ENCODE results near the gene LCN10. TPM values are rescaled to one million over a fixed set of nuclear protein-coding genes. Genes with fewer than 3 reads are reported as not detected.

LCN10 gene
- total RNA-seq, 3 donors from 2014 or later (not counting 1 experiment from before 2014, with no cell fraction given), result not detected

- intact Hi-C loops (cut with micrococcal nuclease), result no loop called here
- peaks cover 0 to 10% of the 10 kb centered on the region in 2 donors for H3K27me3 Mint-ChIP-seq (ENCODE audit: low read depth in 2 of 2)
- no peak for ATAC-seq
- no peaks in the 10 kb centered on the region for H3K36me3 Mint-ChIP-seq
- Histone ChIP-seq H3K27ac (ENCODE audit: low read length) (no peak overlapping the region), H3K27me3 (ENCODE audit: control insufficient read depth, insufficient read depth, low read length) (peaks cover 11% of the 10 kb centered on the region), H3K9me3 (ENCODE audit: control insufficient read depth, insufficient read depth, low read length) (no peaks in the 10 kb centered on the region), H3K4me1 (ENCODE audit: control insufficient read depth, insufficient read depth, low read length) (peaks cover 27% of the 10 kb centered on the region), H3K36me3 (ENCODE audit: control insufficient read depth, insufficient read depth, low read length) (no peaks in the 10 kb centered on the region), H3K4me3 (ENCODE audit: low read length) (no peak overlapping the region)
- DNase-seq, result no peak
- no peak overlapping the region for H3K27ac Mint-ChIP-seq
- H3K4me1 Mint-ChIP-seq, result no peaks in the 10 kb centered on the region
- H3K9me3 Mint-ChIP-seq, result no peaks in the 10 kb centered on the region
- TF ChIP-seq, protein P1, sequence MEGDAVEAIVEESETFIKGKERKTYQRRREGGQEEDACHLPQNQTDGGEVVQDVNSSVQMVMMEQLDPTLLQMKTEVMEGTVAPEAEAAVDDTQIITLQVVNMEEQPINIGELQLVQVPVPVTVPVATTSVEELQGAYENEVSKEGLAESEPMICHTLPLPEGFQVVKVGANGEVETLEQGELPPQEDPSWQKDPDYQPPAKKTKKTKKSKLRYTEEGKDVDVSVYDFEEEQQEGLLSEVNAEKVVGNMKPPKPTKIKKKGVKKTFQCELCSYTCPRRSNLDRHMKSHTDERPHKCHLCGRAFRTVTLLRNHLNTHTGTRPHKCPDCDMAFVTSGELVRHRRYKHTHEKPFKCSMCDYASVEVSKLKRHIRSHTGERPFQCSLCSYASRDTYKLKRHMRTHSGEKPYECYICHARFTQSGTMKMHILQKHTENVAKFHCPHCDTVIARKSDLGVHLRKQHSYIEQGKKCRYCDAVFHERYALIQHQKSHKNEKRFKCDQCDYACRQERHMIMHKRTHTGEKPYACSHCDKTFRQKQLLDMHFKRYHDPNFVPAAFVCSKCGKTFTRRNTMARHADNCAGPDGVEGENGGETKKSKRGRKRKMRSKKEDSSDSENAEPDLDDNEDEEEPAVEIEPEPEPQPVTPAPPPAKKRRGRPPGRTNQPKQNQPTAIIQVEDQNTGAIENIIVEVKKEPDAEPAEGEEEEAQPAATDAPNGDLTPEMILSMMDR (IDR thresholded peaks at IDR 0.05), result no peak
- WGBS (ENCODE audit: insufficient coverage), result 87% methylated on average over 16 of the region's 16 CpGs
- no peak overlapping the region for H3K4me3 Mint-ChIP-seq
These were observed 985 bp upstream of the LCN10 start for GRCh38 chr9:136743639-136744211.

- ATAC-seq (peak in 1 of 3 donors; percentile 48), DNase-seq (peak in 1 of 2 donors; percentile 40)
- Histone ChIP-seq H3K36me3 (ENCODE audit: control insufficient read depth, insufficient read depth, low read length) (no peaks in the 10 kb centered on the region), H3K27ac (ENCODE audit: low read length) (peak overlapping the region; percentile 55), H3K27me3 (ENCODE audit: control insufficient read depth, insufficient read depth, low read length) (peaks cover 11% of the 10 kb centered on the region), H3K9me3 (ENCODE audit: control insufficient read depth, insufficient read depth, low read length) (no peaks in the 10 kb centered on the region), H3K4me1 (ENCODE audit: control insufficient read depth, insufficient read depth, low read length) (peaks cover 23% of the 10 kb centered on the region), H3K4me3 (ENCODE audit: low read length) (peak overlapping the region; percentile 59)
- Mint-ChIP-seq H3K27me3 (ENCODE audit: low read depth in 2 of 2) (peaks cover 0 to 6% of the 10 kb centered on the region in 2 donors), H3K4me1 (no peaks in the 10 kb centered on the region), H3K27ac (no peak overlapping the region), H3K4me3 (no peak overlapping the region), H3K9me3 (no peaks in the 10 kb centered on the region), H3K36me3 (no peaks in the 10 kb centered on the region)
- intact Hi-C loops (cut with micrococcal nuclease), result no loop called here
- WGBS (ENCODE audit: insufficient coverage), result 8% methylated on average over 32 of the region's 32 CpGs
- TF ChIP-seq, protein P1 (IDR thresholded peaks at IDR 0.05), result no peak
These were observed 713 bp downstream of the LCN10 start for GRCh38 chr9:136741883-136742571.

DNA sequence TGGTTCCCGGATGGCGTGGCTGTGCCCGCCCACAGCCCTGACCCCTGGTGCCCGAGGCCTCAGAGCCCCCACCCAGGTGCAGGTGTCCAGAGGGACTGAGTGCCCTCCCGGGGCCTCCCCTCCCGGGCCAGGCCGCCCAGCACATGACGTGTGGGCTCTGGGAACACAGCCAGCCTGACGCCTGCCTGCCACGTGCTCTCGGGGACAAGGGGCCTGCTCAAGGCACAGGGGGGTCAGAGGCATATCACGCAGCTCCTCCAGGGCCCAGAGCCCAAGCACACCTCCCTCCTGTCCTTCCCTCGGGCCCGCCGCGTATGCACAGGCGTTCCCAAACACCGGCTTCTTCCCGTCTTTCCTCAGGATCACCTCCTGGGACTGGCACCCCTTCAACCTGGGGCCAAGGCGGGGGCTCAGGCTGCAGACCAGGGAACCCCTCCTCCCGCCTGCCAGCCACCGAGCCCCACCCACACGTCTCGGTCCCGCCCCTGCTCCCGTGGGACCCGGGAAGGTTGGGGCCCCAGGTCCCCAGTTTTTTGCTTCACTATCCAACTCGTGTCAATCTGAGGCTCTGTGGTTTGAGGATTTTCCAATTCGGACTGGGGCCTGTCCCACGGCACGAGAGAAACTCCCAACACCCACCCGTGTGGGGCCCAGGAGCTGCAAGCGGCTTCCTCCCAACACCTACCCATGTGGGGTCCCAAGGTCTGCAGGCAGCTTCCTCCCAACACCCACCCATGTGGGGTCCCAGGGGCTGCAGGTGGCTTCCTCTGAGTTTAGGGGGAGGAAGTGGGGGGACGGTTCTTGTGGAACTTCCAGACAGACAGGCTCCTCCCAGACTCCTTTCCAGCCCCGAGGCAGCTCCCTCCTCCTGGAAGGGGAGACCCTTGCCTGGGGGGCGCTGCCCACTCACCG is 1.5 kb downstream of the LCN10 start:
- Mint-ChIP-seq H3K4me3 (no peak overlapping the region), H3K27ac (no peak overlapping the region), H3K27me3 (ENCODE audit: low read depth in 2 of 2) (peaks cover 0 to 6% of the 10 kb centered on the region in 2 donors), H3K4me1 (no peaks in the 10 kb centered on the region), H3K9me3 (no peaks in the 10 kb centered on the region), H3K36me3 (no peaks in the 10 kb centered on the region)
- TF ChIP-seq, protein P1 (IDR thresholded peaks at IDR 0.05), result no peak
- ATAC-seq (no peak), DNase-seq (no peak)
- WGBS (ENCODE audit: insufficient coverage), result 26% methylated on average over 36 of the region's 37 CpGs
- intact Hi-C loops (cut with micrococcal nuclease), result no loop called here
- Histone ChIP-seq H3K36me3 (ENCODE audit: control insufficient read depth, insufficient read depth, low read length) (no peaks in the 10 kb centered on the region), H3K27me3 (ENCODE audit: control insufficient read depth, insufficient read depth, low read length) (peaks cover 11% of the 10 kb centered on the region), H3K27ac (ENCODE audit: low read length) (peak overlapping the region; percentile 15), H3K9me3 (ENCODE audit: control insufficient read depth, insufficient read depth, low read length) (no peaks in the 10 kb centered on the region), H3K4me1 (ENCODE audit: control insufficient read depth, insufficient read depth, low read length) (peaks cover 23% of the 10 kb centered on the region), H3K4me3 (ENCODE audit: low read length) (peak overlapping the region; percentile 59)

All from natural killer cell (primary cell).